GM10266 (cell line): ENCODE data around the gene RADIL.

Source experiments
- DNase-seq: peaks from one replicate; pipeline ENCODE4 v3.0.0; 2012; ENCODE audit errors: extremely low spot score
- TF ChIP-seq, protein P1 (sequence below): IDR thresholded peaks from 2 replicates; pipeline ENCODE4 v1.5.1; 2012; ENCODE audit warnings: mild to moderate bottlenecking, low read depth; ENCODE audit not compliant: control insufficient read depth, insufficient read depth; ENCODE audit errors: missing control alignments

The RADIL gene

DNA sequence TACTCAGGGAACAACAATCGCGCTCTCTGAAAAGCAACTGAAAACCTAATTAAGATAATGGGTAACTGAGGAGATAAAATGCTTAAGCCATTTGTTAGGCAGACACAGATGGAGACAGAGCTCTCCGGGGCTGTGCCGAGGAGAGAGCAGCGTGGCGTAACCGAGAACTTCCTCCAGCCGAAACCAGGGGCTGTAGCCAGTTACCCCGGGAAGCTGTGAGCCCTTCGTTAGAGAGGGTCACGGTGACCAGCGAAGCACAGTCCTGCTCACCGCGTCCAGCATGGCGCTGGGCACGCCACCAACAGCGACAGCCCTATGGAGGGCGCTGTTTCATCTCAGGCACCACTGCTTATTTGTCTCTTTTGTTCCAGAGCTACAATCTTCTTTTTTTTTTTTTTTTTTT, 37.8 kb downstream of the RADIL start:
- no peak for DNase-seq
- TF ChIP-seq, protein P1, sequence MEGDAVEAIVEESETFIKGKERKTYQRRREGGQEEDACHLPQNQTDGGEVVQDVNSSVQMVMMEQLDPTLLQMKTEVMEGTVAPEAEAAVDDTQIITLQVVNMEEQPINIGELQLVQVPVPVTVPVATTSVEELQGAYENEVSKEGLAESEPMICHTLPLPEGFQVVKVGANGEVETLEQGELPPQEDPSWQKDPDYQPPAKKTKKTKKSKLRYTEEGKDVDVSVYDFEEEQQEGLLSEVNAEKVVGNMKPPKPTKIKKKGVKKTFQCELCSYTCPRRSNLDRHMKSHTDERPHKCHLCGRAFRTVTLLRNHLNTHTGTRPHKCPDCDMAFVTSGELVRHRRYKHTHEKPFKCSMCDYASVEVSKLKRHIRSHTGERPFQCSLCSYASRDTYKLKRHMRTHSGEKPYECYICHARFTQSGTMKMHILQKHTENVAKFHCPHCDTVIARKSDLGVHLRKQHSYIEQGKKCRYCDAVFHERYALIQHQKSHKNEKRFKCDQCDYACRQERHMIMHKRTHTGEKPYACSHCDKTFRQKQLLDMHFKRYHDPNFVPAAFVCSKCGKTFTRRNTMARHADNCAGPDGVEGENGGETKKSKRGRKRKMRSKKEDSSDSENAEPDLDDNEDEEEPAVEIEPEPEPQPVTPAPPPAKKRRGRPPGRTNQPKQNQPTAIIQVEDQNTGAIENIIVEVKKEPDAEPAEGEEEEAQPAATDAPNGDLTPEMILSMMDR: no peak

DNA sequence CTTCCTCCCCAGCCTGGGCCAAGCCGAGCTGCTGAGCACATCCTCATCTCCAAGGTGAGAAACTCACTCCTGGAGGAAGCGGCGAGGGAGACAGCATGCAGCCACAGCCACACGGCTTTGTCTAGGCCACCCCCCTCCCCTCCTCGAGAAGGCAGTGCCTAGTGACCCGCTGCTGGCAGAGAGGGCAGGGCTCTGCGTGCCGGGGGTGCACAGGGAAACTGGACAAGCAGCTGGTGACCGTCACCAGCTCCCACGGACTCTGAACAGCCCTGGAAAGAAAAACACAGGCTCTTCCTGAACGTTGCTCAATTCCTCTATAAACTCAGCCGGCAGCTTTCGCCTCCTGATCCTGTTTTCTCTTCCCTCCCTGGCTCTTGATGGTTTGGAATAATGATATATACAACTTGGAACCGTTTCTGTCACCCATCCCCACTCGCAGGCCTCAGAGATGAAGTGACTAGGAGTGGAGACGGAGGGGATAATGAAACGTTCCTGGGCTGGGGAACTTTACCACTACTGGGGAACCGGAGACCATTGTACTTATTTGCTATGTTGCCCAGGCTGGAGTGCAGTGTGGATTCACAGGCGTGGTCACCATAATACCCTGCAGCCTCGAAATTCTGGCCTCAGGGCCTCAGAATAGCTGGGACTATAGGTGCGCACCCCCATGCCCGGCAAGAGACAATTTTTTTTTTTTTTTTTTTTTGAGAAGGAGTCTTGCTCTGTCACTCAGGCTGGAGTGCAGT, 41.0 kb downstream of the RADIL start:
- no peak for DNase-seq
- TF ChIP-seq, protein P1: no peak

GRCh38 chr7:4841836-4842235, 41.7 kb downstream of the RADIL start:
- DNase-seq: no peak
- TF ChIP-seq, protein P1: no peak

- no peak for DNase-seq
- TF ChIP-seq, protein P1: no peak
Observed at GRCh38 chr7:4841007-4841784, 42.3 kb downstream of the RADIL start.

DNA sequence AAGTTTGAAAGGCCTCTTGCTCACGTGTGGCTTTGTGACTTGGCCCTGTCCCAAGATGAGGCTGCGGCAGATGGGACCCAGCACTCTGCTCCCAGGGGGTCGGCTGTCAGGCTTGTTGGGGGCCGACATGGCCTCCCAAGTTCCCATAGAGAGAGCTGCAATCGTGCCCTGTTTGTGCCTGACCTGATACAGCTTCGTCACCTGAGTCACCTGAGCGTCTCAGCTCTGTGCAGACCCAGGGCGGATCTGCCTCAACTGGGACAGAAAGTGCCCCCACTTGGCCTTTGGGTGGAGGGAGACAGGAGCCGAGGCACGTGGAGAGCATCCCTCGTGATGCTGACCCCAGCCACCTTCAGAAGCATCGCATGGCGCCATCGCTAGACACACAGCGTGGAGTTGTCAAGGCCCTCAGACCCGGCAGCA, 43.4 kb downstream of the RADIL start:
- TF ChIP-seq, protein P1: no peak
- DNase-seq: no peak

DNA sequence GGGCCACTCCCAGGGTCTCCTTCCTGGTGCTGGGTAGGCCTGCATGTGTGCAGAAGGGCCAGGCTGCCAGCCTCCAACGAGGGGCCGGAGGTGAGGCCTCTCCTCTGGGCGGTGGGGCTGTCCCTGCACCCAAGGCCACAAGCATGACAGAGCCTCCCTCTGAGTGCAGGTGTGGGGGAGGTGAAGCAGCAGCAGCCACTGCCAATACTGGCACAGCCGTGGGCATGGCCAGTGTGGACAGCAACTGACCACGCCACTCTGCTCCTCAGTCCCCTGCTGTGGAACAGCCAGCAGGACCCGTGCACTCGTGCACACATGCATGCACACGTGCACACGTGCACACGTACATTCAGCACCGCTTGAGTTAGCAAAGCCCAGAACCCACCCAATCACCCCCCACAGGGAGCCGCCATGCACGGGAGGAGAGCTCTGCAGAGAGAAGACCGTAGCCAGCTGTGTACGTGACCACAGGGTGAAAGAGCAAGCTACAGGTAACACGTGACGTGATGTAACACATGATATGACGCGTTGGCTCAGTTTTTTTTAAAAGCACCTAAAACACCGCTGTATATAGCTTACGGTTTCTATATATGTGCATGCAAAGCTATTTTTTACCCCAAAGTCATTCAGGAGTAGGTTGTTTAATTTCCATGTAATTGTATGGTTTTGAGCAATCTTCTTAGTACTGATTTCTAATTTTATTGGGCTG, 44.7 kb downstream of the RADIL start:
- no peak for DNase-seq
- TF ChIP-seq, protein P1: no peak
